Measurements from ENCODE around the gene RTTN. TPM values are rescaled to one million over a fixed set of nuclear protein-coding genes. Genes with fewer than 3 reads are reported as not detected.

RTTN gene
- total RNA-seq, 1 experiment from 2014 or later: 8.0 TPM

DNA sequence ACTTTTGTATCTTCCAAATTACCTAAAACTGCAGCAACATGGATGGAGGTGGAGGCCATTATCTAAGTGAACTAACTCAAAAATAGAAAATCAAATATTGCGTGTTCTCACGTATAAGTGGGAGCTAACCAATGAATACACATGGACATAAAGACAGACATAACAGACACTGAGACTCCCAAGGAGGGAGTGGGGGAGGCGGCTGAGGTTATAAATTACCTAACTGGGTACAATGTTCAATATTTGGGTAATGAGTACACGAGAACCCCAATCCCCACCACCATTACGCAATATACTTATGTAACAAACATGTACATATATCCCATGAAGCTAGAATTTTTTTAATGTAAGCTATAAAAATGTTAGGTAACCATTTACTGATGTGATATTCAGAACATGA is 119.8 kb downstream of the RTTN start:
- no peak for DNase-seq (ENCODE audit: low spot score)

DNA sequence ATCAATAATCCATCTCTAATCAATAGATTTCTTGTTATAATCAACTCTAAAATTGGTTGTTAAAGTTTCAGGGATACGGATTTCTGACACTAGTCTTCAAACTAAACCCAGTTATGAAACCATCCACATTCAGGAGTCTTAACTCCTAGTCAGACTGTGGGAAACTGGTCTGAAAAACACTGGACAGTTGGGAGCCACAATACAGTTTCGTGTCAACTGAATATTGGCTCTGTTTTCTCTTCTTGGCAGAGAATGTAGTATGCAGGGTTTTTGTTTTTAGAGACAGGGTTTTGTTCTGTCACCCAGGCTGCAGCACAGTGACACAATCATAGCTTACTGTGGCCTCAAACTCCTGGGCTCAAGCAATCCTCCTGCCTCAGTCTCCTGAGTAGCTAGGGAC is 123.1 kb downstream of the RTTN start:
- DNase-seq (ENCODE audit: low spot score): no peak

DNA sequence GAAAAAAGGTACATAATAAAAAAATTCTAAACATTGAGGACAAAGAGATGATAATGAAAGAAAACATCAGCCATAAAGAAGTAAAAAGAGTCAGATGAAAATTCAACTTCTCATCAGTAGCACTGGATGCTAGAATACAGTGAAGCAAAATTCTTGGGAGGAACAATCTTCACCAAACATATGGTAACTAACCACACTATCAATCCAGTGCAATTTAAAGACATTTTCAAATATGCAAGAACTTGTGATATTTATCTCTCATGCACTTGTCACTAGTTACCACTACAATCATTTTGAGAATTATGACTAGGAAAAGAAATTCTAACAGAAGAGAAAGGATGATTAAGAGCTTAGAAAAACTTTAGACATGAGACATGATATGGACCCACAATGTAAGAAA is 127.4 kb downstream of the RTTN start:
- DNase-seq (ENCODE audit: low spot score): no peak

- DNase-seq (ENCODE audit: low spot score): no peak
Observed at GRCh38 chr18:70075906-70076305, 129.6 kb downstream of the RTTN start.

DNA sequence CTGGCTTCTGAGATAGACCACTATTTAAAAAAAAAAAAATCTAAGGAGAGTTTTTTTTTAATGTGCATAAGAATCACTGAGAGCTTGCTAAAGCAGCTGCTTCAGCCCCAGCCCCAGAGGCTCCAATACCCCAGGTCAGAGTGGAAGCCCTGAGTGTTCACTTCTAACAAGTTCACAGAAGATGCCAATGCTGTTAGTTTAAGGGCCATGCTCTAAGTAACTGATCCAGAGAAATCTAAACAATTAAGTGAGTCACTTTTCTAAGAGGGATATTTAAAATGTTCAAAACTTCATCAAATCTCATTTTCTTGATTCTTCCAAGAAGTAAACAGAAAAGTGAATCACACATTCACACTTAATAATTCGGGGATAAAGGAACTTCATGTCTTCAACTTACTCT is 131.4 kb downstream of the RTTN start:
- DNase-seq (ENCODE audit: low spot score): no peak

GRCh38 chr18:70073432-70073831 is 132.1 kb downstream of the RTTN start:
- no peak for DNase-seq (ENCODE audit: low spot score)

GRCh38 chr18:70072678-70073077 is 132.8 kb downstream of the RTTN start:
- peak; percentile 10 for DNase-seq (ENCODE audit: low spot score)

- DNase-seq (ENCODE audit: low spot score): no peak
Observed at GRCh38 chr18:70069965-70070364, 135.5 kb downstream of the RTTN start.

- DNase-seq (ENCODE audit: low spot score): no peak
Observed at GRCh38 chr18:70069382-70069781, 136.1 kb downstream of the RTTN start.

GRCh38 chr18:70068981-70069380 is 136.5 kb downstream of the RTTN start:
- no peak for DNase-seq (ENCODE audit: low spot score)

DNA sequence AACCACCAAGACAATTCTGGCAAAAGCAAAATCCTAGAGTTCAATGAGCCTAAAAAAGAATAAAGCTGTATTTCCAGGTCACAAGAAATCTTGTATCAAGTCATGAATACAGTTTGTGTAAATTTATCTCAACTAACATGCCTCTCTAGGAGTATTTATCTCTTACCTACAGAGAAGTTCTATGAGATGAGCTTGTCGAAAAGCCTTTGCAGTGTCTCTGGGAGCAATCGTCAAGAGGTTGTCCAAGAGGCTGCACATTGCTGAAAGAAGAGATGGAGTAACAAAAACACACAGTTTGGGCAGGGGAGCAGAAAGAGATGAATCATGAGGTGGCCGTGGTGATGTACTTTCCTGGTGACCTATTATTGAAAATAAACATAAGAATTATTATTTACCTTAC is 145.8 kb downstream of the RTTN start:
- no peak for DNase-seq (ENCODE audit: low spot score)

GRCh38 chr18:70058916-70059315 is 146.6 kb downstream of the RTTN start:
- DNase-seq (ENCODE audit: low spot score): no peak

DNA sequence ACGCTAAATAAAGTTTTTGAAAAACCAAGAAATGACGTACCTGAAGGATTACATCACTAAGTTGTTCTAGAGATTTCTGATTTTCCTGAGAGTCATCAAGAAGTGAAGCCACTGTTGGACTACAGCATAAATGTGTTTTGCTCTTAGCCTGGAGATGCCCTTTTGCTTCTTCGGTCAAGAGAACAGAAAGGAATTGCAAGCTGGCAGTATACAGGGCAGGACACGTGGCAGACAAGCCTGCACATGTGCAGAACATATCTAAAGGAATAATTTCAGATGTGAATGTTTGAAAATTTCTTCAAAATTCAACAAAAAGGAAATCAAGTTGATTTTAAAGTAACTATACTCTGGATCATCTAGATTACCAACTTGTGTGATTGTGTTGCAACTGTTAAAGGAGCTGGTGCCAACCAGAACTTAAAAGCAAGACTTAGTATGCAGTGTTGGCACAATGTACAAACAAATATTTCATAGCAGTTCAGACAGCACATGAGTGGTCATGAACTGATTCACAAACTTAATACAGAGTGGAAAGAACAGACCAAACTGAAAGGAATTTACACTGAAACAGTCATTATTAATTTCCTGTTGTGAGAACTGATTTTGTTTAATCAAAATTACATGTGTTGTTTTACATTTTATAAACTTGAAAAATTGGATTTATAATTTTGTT is 157.4 kb downstream of the RTTN start:
- no peak for DNase-seq (ENCODE audit: low spot score)

DNA sequence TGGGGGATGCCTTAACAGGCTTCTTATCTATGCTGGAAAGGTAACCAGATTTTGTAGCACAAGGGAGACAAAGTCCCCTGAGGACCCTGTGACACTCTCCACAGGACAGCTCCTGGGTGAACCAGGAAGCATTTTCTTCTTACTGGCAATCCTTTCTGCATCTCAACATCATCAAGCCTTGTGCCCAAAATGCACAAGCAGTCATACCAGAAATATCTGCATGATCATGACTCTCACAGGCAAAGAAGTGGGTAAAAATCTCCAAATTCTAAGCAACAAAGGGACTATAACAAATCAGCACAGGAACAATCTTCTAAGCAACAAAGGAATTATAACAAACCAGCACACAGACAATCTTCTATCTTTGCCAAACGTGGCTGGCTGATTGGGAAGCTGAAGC is 158.7 kb downstream of the RTTN start:
- no peak for DNase-seq (ENCODE audit: low spot score)

- no peak for DNase-seq (ENCODE audit: low spot score)
Observed at GRCh38 chr18:70046207-70046606, 159.3 kb downstream of the RTTN start.

DNA sequence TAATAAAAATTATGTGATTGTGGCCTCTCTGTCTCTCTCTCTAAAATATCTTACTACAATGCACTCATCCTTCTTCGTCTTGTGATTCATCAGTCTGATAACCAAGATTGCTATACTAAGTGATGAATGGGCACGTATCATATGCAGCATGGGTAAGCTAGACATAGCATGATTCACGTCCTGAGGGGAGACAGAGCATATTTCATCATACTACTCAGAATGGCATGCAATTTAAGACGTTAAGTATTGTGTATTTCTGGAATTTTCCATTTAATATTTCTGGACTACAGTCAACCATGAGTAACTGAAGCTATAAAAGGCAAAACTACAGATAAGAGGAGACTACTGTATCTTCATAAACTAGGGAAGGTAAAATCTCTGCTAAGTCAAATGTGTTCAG is 160.9 kb downstream of the RTTN start:
- DNase-seq (ENCODE audit: low spot score): no peak

- DNase-seq (ENCODE audit: low spot score): no peak
Observed at GRCh38 chr18:70041459-70042050, 163.9 kb downstream of the RTTN start.

GRCh38 chr18:70039186-70039585 is 166.3 kb downstream of the RTTN start:
- DNase-seq (ENCODE audit: low spot score): no peak

DNA sequence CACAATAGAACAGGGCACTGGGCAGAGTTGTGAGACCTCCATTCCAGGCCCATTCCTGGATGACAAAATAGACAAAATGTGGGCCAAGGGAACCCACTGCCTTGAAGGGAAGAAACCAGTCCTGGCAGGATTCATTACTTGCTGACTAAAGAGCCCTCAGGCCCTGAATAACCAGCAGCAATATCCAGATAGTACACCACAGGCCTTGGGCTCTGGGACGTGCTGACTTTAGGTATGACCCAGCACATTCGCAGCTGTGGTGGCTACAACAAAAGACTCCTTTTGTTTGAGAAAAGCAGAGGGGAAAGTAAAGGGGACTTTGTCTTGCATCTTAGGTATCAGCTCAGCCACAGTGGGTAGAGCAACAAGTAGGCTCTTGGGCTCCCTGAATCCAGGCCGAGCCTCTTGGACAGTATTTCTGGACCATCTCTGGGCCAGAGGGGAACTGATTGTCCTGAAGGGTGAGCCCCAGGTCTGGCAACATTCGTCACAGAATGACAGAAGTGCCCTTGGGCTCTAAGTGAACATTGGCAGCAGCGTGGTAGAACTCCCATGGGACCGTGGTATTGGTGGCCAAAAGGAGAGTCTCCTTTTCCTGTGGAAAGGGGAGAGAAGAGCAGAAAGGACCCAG is 167.9 kb downstream of the RTTN start:
- no peak for DNase-seq (ENCODE audit: low spot score)

DNA sequence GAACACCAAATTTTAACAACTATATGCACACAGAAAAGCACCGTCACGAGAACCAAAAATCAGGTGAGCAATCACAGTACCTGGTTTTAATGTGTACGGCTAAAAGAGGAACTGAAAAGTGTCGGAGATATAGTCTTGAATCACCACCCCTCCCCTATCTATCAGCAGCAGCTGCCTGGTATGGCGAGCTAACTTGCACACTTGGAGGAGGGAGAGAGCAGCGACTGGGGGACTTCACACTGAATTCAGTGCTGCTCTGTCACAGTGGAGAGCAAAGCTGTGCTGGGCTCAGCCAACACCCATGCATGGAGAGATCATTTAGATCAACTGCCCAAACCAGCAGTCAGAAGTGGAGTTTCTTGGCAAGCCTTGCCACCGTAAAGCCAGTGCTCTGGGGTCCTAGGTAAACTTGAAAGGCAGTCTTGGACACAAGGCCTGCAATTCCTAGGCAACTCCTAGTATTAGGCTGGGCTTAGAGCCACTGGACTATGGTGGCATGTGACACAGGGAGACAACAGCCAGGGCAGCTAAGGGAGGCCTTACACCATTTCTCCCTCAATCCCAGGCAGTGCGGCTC is 168.6 kb downstream of the RTTN start:
- DNase-seq (ENCODE audit: low spot score): no peak

GRCh38 chr18:70036168-70036567 is 169.3 kb downstream of the RTTN start:
- no peak for DNase-seq (ENCODE audit: low spot score)

DNA sequence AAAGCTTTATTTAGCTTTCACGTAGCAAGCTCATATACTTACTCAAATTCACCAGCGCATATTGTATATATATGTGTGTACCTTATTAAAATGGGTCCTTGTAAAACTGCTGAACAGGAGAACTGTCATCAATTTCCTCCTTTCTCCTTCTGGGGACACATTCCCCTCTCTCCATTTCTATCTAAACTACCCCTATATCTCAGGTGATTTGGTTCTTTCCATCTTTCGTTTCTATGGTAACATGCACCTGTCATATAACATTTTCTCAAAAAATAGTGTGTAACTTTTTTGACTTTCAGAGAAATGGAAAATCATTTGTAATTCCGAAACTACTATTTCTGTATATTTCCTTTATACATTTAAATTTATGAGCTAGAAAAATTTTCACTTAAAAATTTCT is 174.3 kb downstream of the RTTN start:
- no peak for DNase-seq (ENCODE audit: low spot score)

DNA sequence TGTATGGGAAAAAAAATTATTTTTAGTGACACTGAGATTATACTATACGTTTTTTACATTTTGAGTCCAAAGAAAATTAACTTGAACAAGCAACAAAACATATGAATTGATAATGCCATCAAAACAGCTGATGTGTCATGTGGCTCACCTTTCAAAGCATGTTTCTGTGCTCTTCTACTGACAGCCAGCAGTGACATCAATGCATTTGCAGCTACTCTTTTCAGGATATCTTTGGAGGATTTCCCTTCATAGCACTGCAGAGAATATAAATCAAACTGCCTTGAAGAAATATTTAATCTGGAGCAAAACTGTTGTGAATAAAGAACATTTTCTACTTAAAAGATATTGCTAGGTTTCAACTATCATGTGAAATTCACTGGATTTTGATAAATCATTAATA is 174.8 kb downstream of the RTTN start:
- no peak for DNase-seq (ENCODE audit: low spot score)
